AG04449 (cell line): ENCODE data around the gene ASCC1.

ENCODE experiments used
- CTCF ChIA-PET: fragments of 350-600 bp; formaldehyde crosslinking; extraction: SDS; loops from one replicate; lab custom pipeline; 2021; ENCODE audit warnings: antibody characterized with exemption; lab: Yijun Ruan, JAX
- POLR2A ChIA-PET: fragments of 400-600, 350-600 bp; formaldehyde crosslinking; extraction: SDS; loops from one replicate; lab custom pipeline; 2020; ENCODE audit warnings: antibody characterized with exemption, inconsistent platforms; lab: Yijun Ruan, JAX
- DNase-seq: peaks from one replicate; pipeline ENCODE4 v3.0.0-alpha.2; 2010; ENCODE audit warnings: low read depth, low spot score
- H3K4me3 ChIP-seq: 2 replicates; pipeline ENCODE4 v1.5.1; 2011; ENCODE audit warnings: low read depth, mild to moderate bottlenecking, control low read depth, low read length
- CTCF ChIP-seq: IDR thresholded peaks from one replicate; pipeline ENCODE4 v1.5.1; 2011; ENCODE audit warnings: mild to moderate bottlenecking, moderate library complexity, low read length, control low read depth, inconsistent platforms; ENCODE audit not compliant: insufficient read depth; ENCODE audit errors: missing control alignments

Gene ASCC1

GRCh38 chr10:72061491-72061890 is 154.6 kb downstream of the ASCC1 start:
- ChIA-PET POLR2A (no interaction called here), CTCF (interaction anchor here (0.9 to 8.4 kb wide), 9 partner anchors 8 to 165 kb away, joined by 3 to 96 read pairs (median 3); partner anchors contain the start of gene CHST3)
- H3K4me3 ChIP-seq, result no peak overlapping the region
- TF ChIP-seq CTCF, result no peak
- no peak for DNase-seq

GRCh38 chr10:72059843-72060822 is 155.9 kb downstream of the ASCC1 start:
- DNase-seq, result no peak
- TF ChIP-seq CTCF, result no peak
- no peak overlapping the region for H3K4me3 ChIP-seq
- ChIA-PET POLR2A (interaction anchor here (0.6 kb wide), 1 partner anchor 209 kb away, joined by 3 read pairs; the partner anchor contains the start of gene PSAP), CTCF (interaction anchor here (1.1 to 8.4 kb wide), 7 partner anchors 10 to 164 kb away, joined by 3 to 96 read pairs (median 4); no protein-coding TSS in a partner anchor)

GRCh38 chr10:72058989-72059842 is 156.9 kb downstream of the ASCC1 start:
- DNase-seq, result no peak
- no peak overlapping the region for H3K4me3 ChIP-seq
- POLR2A ChIA-PET, result interaction anchor here (0.6 kb wide), 1 partner anchor 208 kb away, joined by 3 read pairs; the partner anchor contains the start of gene PSAP
- CTCF ChIA-PET, result interaction anchor here (1.1 to 8.4 kb wide), 6 partner anchors 11 to 165 kb away, joined by 3 to 96 read pairs (median 4); no protein-coding TSS in a partner anchor
- TF ChIP-seq CTCF, result no peak

- no peak for TF ChIP-seq CTCF
- ChIA-PET CTCF (interaction anchor here (1.1 to 8.4 kb wide), 4 partner anchors 10 to 166 kb away, joined by 3 to 96 read pairs (median 4); no protein-coding TSS in a partner anchor), POLR2A (no interaction called here)
- H3K4me3 ChIP-seq, result no peak overlapping the region
- DNase-seq, result no peak
These were observed 157.7 kb downstream of the ASCC1 start for GRCh38 chr10:72058347-72058898.

- H3K4me3 ChIP-seq, result no peak overlapping the region
- CTCF ChIA-PET, result interaction anchor here (0.7 to 8.4 kb wide), 2 partner anchors 9 to 101 kb away, joined by 3 to 96 read pairs; no protein-coding TSS in a partner anchor
- TF ChIP-seq CTCF, result no peak
- DNase-seq, result no peak
- POLR2A ChIA-PET, result no interaction called here
These were observed 158.9 kb downstream of the ASCC1 start for GRCh38 chr10:72056932-72057751.
